Spleen (tissue), 11 donors: ENCODE measurements around the gene HSP90AB1. TPM values are rescaled to one million over a fixed set of nuclear protein-coding genes. Genes with fewer than 3 reads are reported as not detected.

Source experiments
- DNase-seq: peaks from one replicate; pipeline ENCODE4 v3.0.0-alpha.2; 2020
- H3K27ac ChIP-seq, 8 donors: fragments of 200-600 bp; sonication (generic) in 7 of 8; 1 replicate in 4 of 8; 2 replicates in 4 of 8; pipeline versions ENCODE4 v1.5.0 to v1.8.0; 2016 to 2021; ENCODE audit warnings: inconsistent platforms in 4 of 8, mild to moderate bottlenecking in 4 of 8, moderate library complexity in 1 of 8
- H3K27me3 ChIP-seq, 7 donors: fragments of 200-600 bp; sonication (generic) in 6 of 7; replicated peaks in 1 of 7; 1 replicate in 4 of 7; 2 replicates in 3 of 7; pipeline versions ENCODE4 v1.5.0 to v1.8.0; 2016 to 2021; ENCODE audit warnings: inconsistent platforms in 3 of 7, mild to moderate bottlenecking in 1 of 7
- H3K36me3 ChIP-seq, 6 donors: fragments of 200-600 bp; sonication (generic) in 5 of 6; 1 replicate in 4 of 6; 2 replicates in 2 of 6; pipeline versions ENCODE4 v1.5.0 to v1.8.0; 2016 to 2021; ENCODE audit warnings: inconsistent platforms in 2 of 6
- H3K4me1 ChIP-seq, 6 donors: fragments of 200-600 bp; sonication (generic) in 5 of 6; 1 replicate in 3 of 6; 2 replicates in 3 of 6; pipeline versions ENCODE4 v1.5.0 to v1.8.0; 2016 to 2021; ENCODE audit warnings: inconsistent platforms in 3 of 6
- H3K4me3 ChIP-seq, 8 donors: fragments of 200-600 bp; sonication (generic) in 7 of 8; 1 replicate in 4 of 8; 2 replicates in 4 of 8; pipeline versions ENCODE4 v1.5.0 to v1.8.0; 2016 to 2021; ENCODE audit warnings: inconsistent platforms in 4 of 8, mild to moderate bottlenecking in 4 of 8, moderate library complexity in 2 of 8
- H3K9me3 ChIP-seq, 8 donors: fragments of 200-600 bp; sonication (generic) in 7 of 8; 1 replicate in 4 of 8; 2 replicates in 4 of 8; pipeline versions ENCODE4 v1.5.0 to v1.8.0; 2016 to 2021; ENCODE audit warnings: inconsistent platforms in 4 of 8
- POLR2A ChIP-seq, 3 donors: fragments of 450-650 bp; IDR thresholded peaks; one replicate each; pipeline ENCODE4 v1.5.1; 2017; ENCODE audit warnings: antibody characterized with exemption in 3 of 3, mild to moderate bottlenecking in 1 of 3
- POLR2AphosphoS5 ChIP-seq, 3 donors: sonication (generic); formaldehyde crosslinking; IDR thresholded peaks; one replicate each; pipeline ENCODE4 v1.5.1; 2017; ENCODE audit warnings: antibody characterized with exemption in 3 of 3
- WGBS, 5 donors: extraction: QIAGEN DNeasy Blood & Tissue Kit in 3 of 5; methylation state at CpG; one replicate each; pipeline versions ENCODE4 v1.1.5 to v1.1.7; 2013 to 2018; 5-methylcytosine and 5-hydroxymethylcytosine counted together
- intact Hi-C: fragments of 100-400 bp; cut with DNase I; formaldehyde crosslinking; loops from one replicate; pipeline ENCODE4 v1.15.0; 2023; ENCODE audit warnings: low total_unique reads
- polyA plus RNA-seq, 3 donors: library from polyadenylated mRNA; stranded (reverse); fragments of 200-250 nt; gene quantifications; one replicate each; pipeline ENCODE4 v1.2.1, GENCODE V29; 2013
- total RNA-seq, 7 donors: library from RNA; depleted of rRNA in 3 of 7; stranded (reverse); fragments of >200 nt in 3 of 7; fragmentation: NEBNext Ultra II Directional in 4 of 7; extraction: Animal tissue kit (Norgen Biotek cat#: 25700) in 4 of 7; gene quantifications; one replicate each; pipeline versions ENCODE4 v1.1.0 to v1.2.1, GENCODE V29; 2016 to 2021
- TF ChIP-seq, protein P1 (sequence below), 11 experiments: fragments of 200-600 bp in 7 of 11; fragments of 450-650 bp in 4 of 11; sonication (generic) in 4 of 11; IDR thresholded peaks in 8 of 11; conservative IDR thresholded peaks in 3 of 11; 1 replicate in 7 of 11; 2 replicates in 4 of 11; pipeline versions ENCODE4 v1.4.0 to v1.8.0; 2016 to 2021; ENCODE audit warnings: antibody characterized with exemption in 11 of 11, inconsistent platforms in 4 of 11, mild to moderate bottlenecking in 1 of 11
- donor health status: healthy with polysubstance abuse.
- donor health status: DM: no; HTN: no; CAD: no; lungs with moderate emphysema.
- donor health status: DM: no; HTN: no; CAD: no.
- donor health status: Bipolar disorder and iron deficiency.
- donor health status: healthy.
- donor health status: DM: no; HTN: no; CAD: no.
- donor health status: DM: yes; HTN: yes; CAD: no.

Gene HSP90AB1
- total and polyA plus RNA-seq, 10 donors: 196 to 546 (median 386) TPM

DNA sequence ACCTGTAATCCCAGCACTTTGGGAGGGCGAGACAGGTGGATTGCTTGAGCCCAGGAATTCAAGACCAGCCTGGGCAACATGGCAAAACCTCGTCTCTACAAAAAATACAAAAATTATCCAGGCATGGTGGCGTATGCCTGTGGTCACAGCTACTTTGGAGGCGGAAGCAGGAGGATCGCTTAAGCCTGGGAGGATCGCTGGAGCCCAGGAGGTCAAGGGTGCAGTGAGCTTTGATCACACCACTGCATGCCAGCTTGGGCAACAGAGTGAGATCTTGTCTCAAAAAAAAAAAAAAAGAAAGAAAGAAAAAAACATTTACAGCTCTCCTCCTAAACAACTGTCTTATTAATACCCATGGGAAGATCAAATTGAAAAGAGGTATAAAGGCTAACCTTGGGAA is 38.9 kb upstream of the HSP90AB1 start:
- WGBS, 5 donors: 86 to 94% (median 90%) methylated on average over 6 of the region's 6 CpGs
- Histone ChIP-seq H3K4me1 (peaks cover 0 to 6% (median 0%) of the 10 kb centered on the region in 6 donors), H3K27me3 (no peaks in the 10 kb centered on the region), H3K4me3 (no peak overlapping the region), H3K9me3 (no peaks in the 10 kb centered on the region), H3K27ac (no peak overlapping the region), H3K36me3 (no peaks in the 10 kb centered on the region)
- intact Hi-C loops: no loop called here
- DNase-seq: peak; percentile 31
- TF ChIP-seq, protein P1, sequence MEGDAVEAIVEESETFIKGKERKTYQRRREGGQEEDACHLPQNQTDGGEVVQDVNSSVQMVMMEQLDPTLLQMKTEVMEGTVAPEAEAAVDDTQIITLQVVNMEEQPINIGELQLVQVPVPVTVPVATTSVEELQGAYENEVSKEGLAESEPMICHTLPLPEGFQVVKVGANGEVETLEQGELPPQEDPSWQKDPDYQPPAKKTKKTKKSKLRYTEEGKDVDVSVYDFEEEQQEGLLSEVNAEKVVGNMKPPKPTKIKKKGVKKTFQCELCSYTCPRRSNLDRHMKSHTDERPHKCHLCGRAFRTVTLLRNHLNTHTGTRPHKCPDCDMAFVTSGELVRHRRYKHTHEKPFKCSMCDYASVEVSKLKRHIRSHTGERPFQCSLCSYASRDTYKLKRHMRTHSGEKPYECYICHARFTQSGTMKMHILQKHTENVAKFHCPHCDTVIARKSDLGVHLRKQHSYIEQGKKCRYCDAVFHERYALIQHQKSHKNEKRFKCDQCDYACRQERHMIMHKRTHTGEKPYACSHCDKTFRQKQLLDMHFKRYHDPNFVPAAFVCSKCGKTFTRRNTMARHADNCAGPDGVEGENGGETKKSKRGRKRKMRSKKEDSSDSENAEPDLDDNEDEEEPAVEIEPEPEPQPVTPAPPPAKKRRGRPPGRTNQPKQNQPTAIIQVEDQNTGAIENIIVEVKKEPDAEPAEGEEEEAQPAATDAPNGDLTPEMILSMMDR (IDR thresholded peaks at IDR 0.05 in 8 of 11, conservative IDR thresholded peaks at IDR 0.05 in 3 of 11): no peak
- TF ChIP-seq POLR2A (IDR thresholded peaks at IDR 0.05) (no peak), POLR2AphosphoS5 (IDR thresholded peaks at IDR 0.05) (no peak)

DNA sequence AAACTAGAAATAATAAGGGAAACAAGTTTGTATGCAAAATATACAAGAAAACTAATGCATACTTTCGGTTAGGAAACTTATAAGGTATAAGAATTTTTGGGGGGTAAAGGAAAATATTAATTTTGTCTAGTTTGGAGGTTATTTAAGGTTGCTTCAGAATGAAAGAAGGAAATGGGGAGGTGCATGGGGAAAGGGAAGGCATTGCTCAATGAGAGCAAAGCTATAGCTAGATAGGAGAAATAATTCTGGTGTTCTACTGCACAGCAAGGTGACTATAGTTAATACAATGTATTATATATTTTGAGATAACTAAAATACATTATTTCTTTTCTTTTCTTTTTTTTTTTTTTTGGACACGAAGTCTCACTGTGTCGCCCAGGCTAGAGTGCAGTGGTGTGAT is 35.6 kb upstream of the HSP90AB1 start:
- intact Hi-C loops: no loop called here
- WGBS, 5 donors: 69 to 87% (median 77%) methylated on average over 2 to 3 of the region's 3 CpGs
- H3K9me3 ChIP-seq: no peaks in the 10 kb centered on the region
- H3K4me3 ChIP-seq: no peak overlapping the region
- H3K4me1 ChIP-seq: peaks cover 0 to 6% (median 0%) of the 10 kb centered on the region in 6 donors
- H3K36me3 ChIP-seq: no peaks in the 10 kb centered on the region
- no peaks in the 10 kb centered on the region for H3K27me3 ChIP-seq
- no peak for TF ChIP-seq POLR2AphosphoS5 (IDR thresholded peaks at IDR 0.05)
- TF ChIP-seq, protein P1 (IDR thresholded peaks at IDR 0.05 in 8 of 11, conservative IDR thresholded peaks at IDR 0.05 in 3 of 11): no peak
- TF ChIP-seq POLR2A (IDR thresholded peaks at IDR 0.05): no peak
- no peak for DNase-seq
- H3K27ac ChIP-seq: no peak overlapping the region

DNA sequence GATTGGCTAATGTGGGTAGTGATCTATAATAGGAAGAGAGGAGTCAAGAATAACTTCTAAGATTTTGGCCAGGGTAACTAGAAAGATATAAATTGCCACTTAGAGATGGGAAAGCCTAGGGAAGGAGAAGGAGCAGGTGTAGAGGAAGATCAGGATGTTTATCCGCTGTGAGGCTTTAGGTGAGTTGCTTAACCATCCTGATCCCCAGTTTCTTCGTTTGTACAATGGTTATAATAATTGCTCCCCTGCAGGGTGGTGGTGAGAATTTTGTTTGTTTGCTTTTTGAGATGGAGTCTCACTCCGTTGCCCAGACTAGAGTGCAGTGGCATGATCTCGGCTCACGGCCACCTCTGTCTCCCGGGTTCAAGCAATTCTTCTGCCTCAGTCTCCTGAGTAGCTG is 32.6 kb upstream of the HSP90AB1 start:
- no peak for DNase-seq
- Histone ChIP-seq H3K4me3 (no peak overlapping the region), H3K9me3 (no peaks in the 10 kb centered on the region), H3K4me1 (peaks cover 0 to 30% (median 20%) of the 10 kb centered on the region in 6 donors), H3K27ac (no peak overlapping the region), H3K36me3 (no peaks in the 10 kb centered on the region), H3K27me3 (peaks cover 0 to 7% (median 0%) of the 10 kb centered on the region in 7 donors)
- intact Hi-C loops: no loop called here
- WGBS, 5 donors: 86 to 95% (median 93%) methylated on average over 6 of the region's 6 CpGs
- TF ChIP-seq POLR2A (IDR thresholded peaks at IDR 0.05) (no peak), POLR2AphosphoS5 (IDR thresholded peaks at IDR 0.05) (no peak)
- TF ChIP-seq, protein P1 (IDR thresholded peaks at IDR 0.05 in 8 of 11, conservative IDR thresholded peaks at IDR 0.05 in 3 of 11): no peak

DNA sequence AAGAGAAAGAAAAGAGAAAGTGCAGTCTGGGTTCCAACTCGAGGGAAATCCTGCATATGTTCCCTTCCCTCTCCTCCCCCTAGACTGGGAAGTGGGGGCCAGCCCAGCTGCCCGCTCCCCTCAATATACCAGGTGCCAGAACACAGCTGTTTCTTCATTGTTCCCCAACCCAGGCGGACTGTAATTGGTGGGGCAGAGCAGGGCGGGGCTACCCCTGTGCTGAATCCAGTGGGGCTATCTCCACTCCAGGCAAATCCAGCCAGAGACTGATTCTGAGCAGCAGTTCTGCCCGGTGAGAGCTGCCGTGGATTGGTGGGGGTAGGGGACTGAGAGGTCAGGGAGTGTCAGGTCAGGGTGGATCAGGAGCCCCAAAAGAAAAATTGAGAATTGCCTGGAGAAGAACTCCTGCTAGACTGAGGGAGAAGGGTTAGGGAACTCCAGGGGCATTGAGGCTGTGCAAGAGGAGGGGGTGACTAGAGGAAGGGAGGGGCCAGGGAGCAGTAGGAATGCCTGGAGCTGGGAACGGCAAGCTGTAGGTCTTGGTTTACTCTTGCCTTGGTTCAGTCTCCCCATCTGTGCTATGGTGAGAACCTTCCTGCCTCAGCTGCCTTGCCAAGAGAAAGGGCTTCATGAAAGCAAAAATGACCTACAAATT is 30.1 kb upstream of the HSP90AB1 start, which contains the start of gene MYMX:
Gene MYMX (plus strand): TSS at position 250 of the 655 bp plus-strand sequence. CDS start 546 bp downstream, outside the sequence.
- 50 to 55% (median 51%) methylated on average over 7 of the region's 7 CpGs for WGBS, 5 donors
- H3K4me3 ChIP-seq: no peak within 1 kb of the TSS
- H3K4me1 ChIP-seq: peaks cover 8 to 51% (median 42%) of the 10 kb centered on the region in 6 donors
- H3K9me3 ChIP-seq: no peaks in the 10 kb centered on the region
- H3K27ac ChIP-seq: peak within 1 kb of the TSS in 5 of 8 donors; percentile 72 to 87 (median 78)
- intact Hi-C loops: no loop called here
- TF ChIP-seq POLR2AphosphoS5 (IDR thresholded peaks at IDR 0.05): peak in 1 of 3 donors; percentile 9
- no peak for TF ChIP-seq POLR2A (IDR thresholded peaks at IDR 0.05)
- TF ChIP-seq, protein P1 (IDR thresholded peaks at IDR 0.05 in 8 of 11, conservative IDR thresholded peaks at IDR 0.05 in 3 of 11): no peak
- H3K27me3 ChIP-seq: peaks cover 0 to 12% (median 0%) of the 10 kb centered on the region in 7 donors
- no peaks in the 10 kb centered on the region for H3K36me3 ChIP-seq
- DNase-seq: no peak
